Activated naive CD4-positive, alpha-beta T cell treated with anti-CD3 and anti-CD28 coated beads, Interleukin-2, amount 10 ng/mL, durations not matched to agents 7 days and 5 days (primary cell): Measurements from ENCODE around the gene BTLA.
"Not testable (repeated sequence)": the region's sequence is repeated elsewhere in the genome, so short reads cannot be mapped to it uniquely, and the experiment has no call there.

ENCODE experiments used
- CTCF ChIA-PET: fragments of 350-600 bp; sonication (Branson Sonifier 250); formaldehyde crosslinking; loops from one replicate; lab custom pipeline; 2021; ENCODE audit warnings: antibody characterized with exemption; lab: Charles Lee
- DNase-seq: peaks from one replicate; pipeline ENCODE4 v3.0.0-alpha.2; 2020
- H3K27ac Mint-ChIP-seq: one replicate; pipeline ENCODE4 v1.8.0; 2021; ENCODE audit warnings: mild to moderate bottlenecking, moderate library complexity, mixed read lengths
- H3K27me3 Mint-ChIP-seq: one replicate; pipeline ENCODE4 v1.8.0; 2021; ENCODE audit warnings: mild to moderate bottlenecking, mixed read lengths
- H3K36me3 Mint-ChIP-seq: one replicate; pipeline ENCODE4 v1.8.0; 2021; ENCODE audit warnings: mixed read lengths
- H3K4me1 Mint-ChIP-seq: one replicate; pipeline ENCODE4 v1.8.0; 2021; ENCODE audit warnings: mixed read lengths
- H3K4me3 Mint-ChIP-seq: one replicate; pipeline ENCODE4 v1.8.0; 2021; ENCODE audit warnings: mild to moderate bottlenecking, moderate library complexity, mixed read lengths
- H3K9me3 Mint-ChIP-seq: one replicate; pipeline ENCODE4 v1.8.0; 2021; ENCODE audit warnings: mixed read lengths

BTLA gene

GRCh38 chr3:112498914-112499711 lies at the start of gene BTLA:
Gene BTLA (minus strand): TSS chr3:112499472. CDS start chr3:112499358, 114 bp downstream.
- peak; percentile 60 for DNase-seq
- no peaks in the 10 kb centered on the region for H3K27me3 Mint-ChIP-seq

GRCh38 chr3:112546216-112546759 lies 47.0 kb upstream of the BTLA start:
- Mint-ChIP-seq H3K27me3 (no peaks in the 10 kb centered on the region), H3K27ac (no peak overlapping the region), H3K4me1 (no peaks in the 10 kb centered on the region), H3K9me3 (no peaks in the 10 kb centered on the region), H3K36me3 (peaks cover 41% of the 10 kb centered on the region), H3K4me3 (no peak overlapping the region)
- DNase-seq: no peak
- CTCF ChIA-PET: no interaction called here

More at GRCh38 chr3:112498914-112499711, at the start of gene BTLA:
- H3K36me3 Mint-ChIP-seq: peaks cover 41% of the 10 kb centered on the region
- H3K4me3 Mint-ChIP-seq: peak within 1 kb of the TSS; percentile 100
- H3K27ac Mint-ChIP-seq: peak within 1 kb of the TSS; percentile 94
- CTCF ChIA-PET: interaction anchor here (0.7 to 3.9 kb wide), 10 partner anchors 10 to 406 kb away, joined by 3 to 18 read pairs (median 5); partner anchors contain the start of genes CD200 and SLC9C1
- peaks cover 45% of the 10 kb centered on the region for H3K4me1 Mint-ChIP-seq
- H3K9me3 Mint-ChIP-seq: peaks cover 5% of the 10 kb centered on the region

DNA sequence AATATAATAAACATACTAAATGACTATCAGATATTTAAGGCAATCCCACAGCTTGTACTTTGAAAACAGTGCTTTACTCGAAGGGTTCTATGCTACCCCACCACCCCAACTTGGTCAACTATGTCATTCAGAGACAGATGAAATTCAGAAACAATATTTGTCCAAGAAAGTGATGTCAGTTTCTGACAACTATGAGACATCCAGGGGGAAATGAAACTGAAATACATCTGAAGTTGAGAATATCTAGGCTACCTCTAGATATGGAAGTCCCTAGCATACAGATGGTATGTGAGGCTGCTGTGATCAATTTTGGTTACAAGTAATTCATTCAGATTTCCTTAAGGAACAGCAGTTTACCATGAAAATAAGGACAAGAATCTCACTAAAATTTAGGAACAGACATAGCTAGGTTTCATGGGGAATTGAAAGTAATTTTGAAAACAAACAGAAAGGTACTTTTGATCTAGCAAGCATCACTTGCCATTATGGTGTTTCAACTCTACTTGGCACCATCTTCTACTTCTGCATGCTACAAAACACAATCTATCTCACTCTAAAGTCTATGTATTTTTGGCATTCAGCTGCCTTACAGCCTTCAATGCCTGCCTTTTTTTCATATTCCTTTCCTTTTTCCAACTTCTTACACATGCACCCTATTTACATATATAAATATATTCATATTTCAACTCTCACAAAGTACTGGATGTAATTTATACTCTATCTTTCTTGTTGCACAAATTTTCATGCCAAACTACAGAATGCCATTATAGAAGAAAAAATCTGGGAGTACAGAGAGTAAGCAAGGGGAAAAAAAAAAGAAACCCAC lies 40.8 kb upstream of the BTLA start:
- H3K4me1 Mint-ChIP-seq: peaks cover 7% of the 10 kb centered on the region
- H3K27me3 Mint-ChIP-seq: no peaks in the 10 kb centered on the region
- H3K4me3 Mint-ChIP-seq: no peak overlapping the region
- no peak overlapping the region for H3K27ac Mint-ChIP-seq
- DNase-seq: no peak
- peaks cover 55% of the 10 kb centered on the region for H3K36me3 Mint-ChIP-seq
- CTCF ChIA-PET: no interaction called here
- H3K9me3 Mint-ChIP-seq: no peaks in the 10 kb centered on the region

- peaks cover 42% of the 10 kb centered on the region for H3K36me3 Mint-ChIP-seq
- H3K27me3 Mint-ChIP-seq: no peaks in the 10 kb centered on the region
- H3K4me3 Mint-ChIP-seq: no peak overlapping the region
- no peaks in the 10 kb centered on the region for H3K9me3 Mint-ChIP-seq
- H3K4me1 Mint-ChIP-seq: no peaks in the 10 kb centered on the region
- H3K27ac Mint-ChIP-seq: no peak overlapping the region
- CTCF ChIA-PET: interaction anchor here (0.8 to 1.5 kb wide), 8 partner anchors 13 to 420 kb away, joined by 3 to 13 read pairs (median 4); partner anchors contain the start of gene SLC9C1
- DNase-seq: no peak
Observed at GRCh38 chr3:112531358-112531781, 32.1 kb upstream of the BTLA start.

DNA sequence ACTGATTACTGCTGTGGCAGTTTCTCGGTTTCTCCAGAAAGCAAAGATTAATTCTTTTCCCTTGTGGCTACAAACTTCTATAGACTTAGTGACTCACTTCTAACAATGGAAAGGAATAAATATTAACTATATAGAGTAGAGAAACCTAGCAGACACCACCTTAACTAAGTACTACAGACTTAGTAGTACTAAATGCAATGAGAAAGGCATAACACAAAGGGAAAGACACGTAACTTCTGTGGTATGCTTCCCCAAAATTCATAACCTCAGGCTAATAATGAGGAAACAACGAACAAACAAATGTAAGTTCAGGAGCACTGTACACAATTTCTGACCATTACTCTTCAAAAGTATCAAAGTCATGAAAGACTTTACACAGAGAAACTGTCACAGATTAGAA lies 31.3 kb upstream of the BTLA start:
- no peaks in the 10 kb centered on the region for H3K4me1 Mint-ChIP-seq
- H3K27me3 Mint-ChIP-seq: no peaks in the 10 kb centered on the region
- H3K36me3 Mint-ChIP-seq: peaks cover 40% of the 10 kb centered on the region
- no peaks in the 10 kb centered on the region for H3K9me3 Mint-ChIP-seq
- CTCF ChIA-PET: interaction anchor here (0.7 to 1.5 kb wide), 9 partner anchors 12 to 420 kb away, joined by 3 to 13 read pairs (median 4); partner anchors contain the start of gene SLC9C1
- no peak overlapping the region for H3K4me3 Mint-ChIP-seq
- no peak overlapping the region for H3K27ac Mint-ChIP-seq
- DNase-seq: no peak

GRCh38 chr3:112524127-112524526 lies 24.9 kb upstream of the BTLA start:
- CTCF ChIA-PET, H3K4me3 Mint-ChIP-seq, H3K9me3 Mint-ChIP-seq, H3K27me3 Mint-ChIP-seq, H3K4me1 Mint-ChIP-seq, DNase-seq, H3K27ac Mint-ChIP-seq: not testable (repeated sequence)
- H3K36me3 Mint-ChIP-seq: peaks cover 12% of the 10 kb centered on the region

GRCh38 chr3:112519424-112520001 lies 20.2 kb upstream of the BTLA start:
- H3K4me3 Mint-ChIP-seq: no peak overlapping the region
- peak; percentile 48 for DNase-seq
- CTCF ChIA-PET: interaction anchor here (0.8 to 6.3 kb wide), 14 partner anchors 19 to 412 kb away, joined by 3 to 53 read pairs (median 6); partner anchors contain the start of genes BTLA, CD200 and SLC9C1
- H3K27me3 Mint-ChIP-seq: no peaks in the 10 kb centered on the region
- no peak overlapping the region for H3K27ac Mint-ChIP-seq
- H3K9me3 Mint-ChIP-seq: peaks cover 5% of the 10 kb centered on the region
- H3K4me1 Mint-ChIP-seq: peaks cover 34% of the 10 kb centered on the region
- H3K36me3 Mint-ChIP-seq: peaks cover 11% of the 10 kb centered on the region

GRCh38 chr3:112518970-112519369 lies 19.7 kb upstream of the BTLA start:
- CTCF ChIA-PET: interaction anchor here (0.9 to 6.3 kb wide), 9 partner anchors 12 to 412 kb away, joined by 3 to 53 read pairs (median 6); partner anchors contain the start of genes BTLA, CD200 and SLC9C1
- not testable (repeated sequence) for H3K4me3 Mint-ChIP-seq, DNase-seq, H3K9me3 Mint-ChIP-seq, H3K27me3 Mint-ChIP-seq
- Mint-ChIP-seq H3K27ac (peak overlapping the region; percentile 56), H3K4me1 (peaks cover 40% of the 10 kb centered on the region), H3K36me3 (peaks cover 11% of the 10 kb centered on the region)

GRCh38 chr3:112514527-112515128 lies 15.4 kb upstream of the BTLA start:
- CTCF ChIA-PET: interaction anchor here (0.7 to 2.7 kb wide), 12 partner anchors 10 to 221 kb away, joined by 3 to 18 read pairs (median 3); partner anchors contain the start of genes BTLA and SLC9C1
- Mint-ChIP-seq H3K4me1 (peaks cover 44% of the 10 kb centered on the region), H3K36me3 (peaks cover 17% of the 10 kb centered on the region), H3K27me3 (no peaks in the 10 kb centered on the region), H3K9me3 (peaks cover 20% of the 10 kb centered on the region), H3K27ac (peak overlapping the region; percentile 70), H3K4me3 (no peak overlapping the region)
- peak; percentile 49 for DNase-seq

- peaks cover 24% of the 10 kb centered on the region for H3K9me3 Mint-ChIP-seq
- H3K4me3 Mint-ChIP-seq: no peak overlapping the region
- CTCF ChIA-PET: no interaction called here
- H3K27me3 Mint-ChIP-seq: no peaks in the 10 kb centered on the region
- H3K4me1 Mint-ChIP-seq: peaks cover 37% of the 10 kb centered on the region
- no peak for DNase-seq
- H3K36me3 Mint-ChIP-seq: peaks cover 19% of the 10 kb centered on the region
- no peak overlapping the region for H3K27ac Mint-ChIP-seq
Observed at GRCh38 chr3:112512320-112512719, 13.0 kb upstream of the BTLA start.

DNA sequence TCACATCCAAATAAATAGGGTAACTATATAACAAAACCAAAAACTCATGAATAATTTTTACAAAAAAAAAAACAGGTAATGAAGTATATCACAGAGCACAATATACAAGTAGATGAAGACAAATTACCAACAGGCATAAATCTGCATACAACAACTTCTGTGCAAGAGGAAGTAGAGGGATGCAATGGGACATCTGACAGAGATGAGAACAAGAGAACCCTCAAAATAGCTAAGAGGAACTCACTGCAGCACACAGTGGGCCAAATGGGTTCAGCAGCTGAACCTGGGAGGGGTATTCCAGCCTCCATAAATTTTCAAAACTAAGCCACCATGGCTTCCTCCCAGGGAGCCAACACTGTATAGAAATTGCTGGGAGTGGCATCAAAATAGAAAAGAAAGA lies 9.6 kb upstream of the BTLA start:
- Mint-ChIP-seq H3K36me3 (peaks cover 13% of the 10 kb centered on the region), H3K4me1 (peaks cover 25% of the 10 kb centered on the region), H3K9me3 (peaks cover 21% of the 10 kb centered on the region), H3K4me3 (no peak overlapping the region), H3K27ac (no peak overlapping the region), H3K27me3 (no peaks in the 10 kb centered on the region)
- CTCF ChIA-PET: interaction anchor here (1.0 kb wide), 1 partner anchor 9 kb away, joined by 3 read pairs; the partner anchor contains the start of gene BTLA
- no peak for DNase-seq

GRCh38 chr3:112508261-112508660 lies 9.0 kb upstream of the BTLA start:
- peaks cover 22% of the 10 kb centered on the region for H3K4me1 Mint-ChIP-seq
- no peak overlapping the region for H3K4me3 Mint-ChIP-seq
- peaks cover 21% of the 10 kb centered on the region for H3K9me3 Mint-ChIP-seq
- no peak for DNase-seq
- H3K27me3 Mint-ChIP-seq: no peaks in the 10 kb centered on the region
- CTCF ChIA-PET: interaction anchor here (1.0 to 1.4 kb wide), 2 partner anchors 8 to 397 kb away, joined by 3 read pairs; partner anchors contain the start of gene BTLA
- H3K36me3 Mint-ChIP-seq: peaks cover 13% of the 10 kb centered on the region
- no peak overlapping the region for H3K27ac Mint-ChIP-seq

DNA sequence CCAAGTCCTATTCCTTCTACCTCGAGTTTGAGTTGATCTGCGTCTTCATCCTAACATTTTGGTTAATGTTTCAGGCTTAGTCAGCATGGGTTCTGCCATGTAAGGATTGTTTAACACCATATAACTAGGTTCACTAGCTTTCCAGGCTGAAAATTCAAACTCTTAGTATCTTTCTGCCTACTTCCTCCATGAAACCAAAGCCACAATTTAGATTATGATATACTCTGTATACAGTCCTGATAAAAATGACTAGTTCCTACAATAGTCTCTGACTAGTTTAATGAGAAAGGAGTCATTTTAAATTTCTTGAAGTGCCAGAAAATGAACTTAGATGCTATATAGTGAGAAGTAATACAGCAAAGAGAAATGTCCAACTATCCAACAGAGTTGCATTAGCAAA lies 6.6 kb upstream of the BTLA start:
- Mint-ChIP-seq H3K27me3 (no peaks in the 10 kb centered on the region), H3K4me1 (peaks cover 26% of the 10 kb centered on the region), H3K36me3 (peaks cover 9% of the 10 kb centered on the region), H3K27ac (no peak overlapping the region), H3K4me3 (no peak overlapping the region), H3K9me3 (peaks cover 13% of the 10 kb centered on the region)
- CTCF ChIA-PET: interaction anchor here (1.3 kb wide), 1 partner anchor 201 kb away, joined by 3 read pairs; no protein-coding TSS in a partner anchor
- no peak for DNase-seq
